HG03064 (cell line): ENCODE data around the gene SSTR5.
"Not testable (repeated sequence)": the region's sequence is repeated elsewhere in the genome, so short reads cannot be mapped to it uniquely, and the experiment has no call there.

Experiments
- ATAC-seq: cut with Tn5 transposase; IDR thresholded peaks from one replicate; pipeline ENCODE4 v1.9.1; 2021; ENCODE audit warnings: low read depth; ENCODE audit not compliant: unreplicated experiment

The SSTR5 gene

DNA sequence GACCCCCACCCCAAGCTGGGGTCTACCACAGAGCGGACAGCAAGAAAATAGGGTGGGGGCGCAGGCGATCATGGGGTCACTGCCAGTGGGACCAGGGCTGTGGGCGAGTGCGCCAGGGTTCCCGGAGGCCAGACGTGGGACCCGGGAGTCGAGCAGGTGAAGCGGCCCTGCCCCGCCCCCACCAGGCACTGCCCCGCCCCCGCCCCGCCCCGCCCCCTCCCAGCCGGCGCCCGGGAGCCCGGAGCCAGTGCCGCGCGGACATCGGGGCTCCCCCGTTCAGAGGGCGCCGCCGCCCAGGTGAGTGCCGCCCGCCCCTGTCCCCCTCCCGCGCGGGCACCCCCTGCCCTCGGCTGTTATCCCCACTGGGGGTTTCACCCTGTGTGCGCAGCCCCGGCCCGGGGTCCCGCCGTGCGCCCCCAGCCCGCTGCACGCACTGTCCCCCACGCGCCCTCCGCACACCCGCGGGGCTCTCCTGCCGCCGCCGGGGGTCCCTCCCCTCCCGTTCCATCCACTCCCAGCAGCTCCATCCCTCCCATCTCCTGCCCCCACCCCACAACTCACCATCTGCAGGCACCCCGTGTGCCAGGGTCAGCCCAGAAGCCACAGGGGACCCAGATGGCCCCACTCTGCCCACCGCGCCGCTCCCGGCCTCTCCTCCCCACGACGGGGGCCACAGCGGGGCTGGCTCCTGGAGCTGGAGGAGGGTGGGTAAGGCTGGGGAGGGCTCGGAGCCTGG, at the start of gene SSTR5:
TSS of gene SSTR5 (plus strand) at position 222 of the 736 bp plus-strand sequence. CDS start 6,122 bp downstream, outside the sequence.
- no peak for ATAC-seq

- no peak for ATAC-seq
Observed at GRCh38 chr16:1024138-1024537, 48.4 kb upstream of the SSTR5 start.

GRCh38 chr16:1025183-1025809, 47.3 kb upstream of the SSTR5 start:
- ATAC-seq = not testable (repeated sequence)

DNA sequence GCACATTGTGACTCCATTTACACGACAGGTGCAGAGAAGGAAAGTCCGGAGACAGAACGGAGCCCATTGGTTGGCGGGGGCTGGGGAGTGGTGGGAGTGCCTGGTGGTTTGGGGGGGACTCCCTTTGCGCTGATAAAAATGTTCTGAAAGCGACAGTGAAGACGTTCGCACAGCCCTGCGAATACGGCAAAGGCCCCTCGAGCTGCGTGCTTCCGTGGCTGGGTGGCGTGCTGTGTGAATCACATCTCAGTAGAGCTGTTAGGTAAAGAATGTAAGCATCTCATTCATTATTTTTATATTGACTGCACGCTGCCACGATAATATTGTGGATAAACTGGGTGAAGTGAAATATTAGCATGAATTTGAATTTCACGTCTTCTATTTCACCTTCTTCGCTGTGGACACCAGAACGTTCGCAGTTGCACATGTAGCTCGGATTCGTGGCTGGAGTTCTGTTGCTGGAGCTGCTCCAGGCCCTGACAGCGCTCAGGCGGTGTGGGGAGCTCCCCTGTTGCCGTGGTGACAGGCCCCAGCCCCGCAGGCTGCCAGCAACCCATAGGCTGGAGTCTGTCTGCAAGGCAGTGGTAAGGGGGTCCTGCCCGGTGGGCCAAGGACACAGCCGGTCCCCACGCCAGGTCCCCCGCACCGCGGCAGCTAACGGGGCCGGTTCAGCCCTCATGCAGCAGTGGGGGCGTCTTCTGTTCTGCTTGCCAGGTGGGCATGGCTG, 46.3 kb upstream of the SSTR5 start:
- no peak for ATAC-seq

GRCh38 chr16:1026784-1027500, 45.6 kb upstream of the SSTR5 start:
- ATAC-seq = no peak

GRCh38 chr16:1027501-1027815, 45.1 kb upstream of the SSTR5 start:
- no peak for ATAC-seq

DNA sequence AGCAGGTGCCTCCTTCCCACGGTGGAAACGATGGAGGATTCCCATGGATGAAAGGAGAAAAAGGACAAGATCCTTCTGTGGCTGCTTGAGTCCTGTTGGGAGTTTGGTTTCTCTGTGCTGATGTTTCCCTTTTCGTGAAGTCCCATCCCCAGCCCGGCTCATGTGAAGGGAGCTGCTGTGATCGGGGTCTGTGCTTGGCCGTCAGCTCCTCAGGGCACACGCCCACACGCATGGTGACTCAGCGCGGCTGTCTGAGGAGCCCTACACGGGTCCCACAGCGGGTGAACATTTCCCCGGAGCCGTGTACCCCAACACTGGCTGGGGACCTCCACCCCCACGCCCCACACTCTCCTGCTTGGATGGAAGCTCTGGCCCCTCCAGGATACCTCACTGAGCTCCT, 44.5 kb upstream of the SSTR5 start:
- no peak for ATAC-seq

- ATAC-seq = no peak
Observed at GRCh38 chr16:1028524-1029258, 43.9 kb upstream of the SSTR5 start.

GRCh38 chr16:1029259-1029545, 43.3 kb upstream of the SSTR5 start:
- no peak for ATAC-seq

- ATAC-seq = no peak
Observed at GRCh38 chr16:1030473-1030901, 42.1 kb upstream of the SSTR5 start.

- ATAC-seq = no peak
Observed at GRCh38 chr16:1031666-1032065, 40.9 kb upstream of the SSTR5 start.

- no peak for ATAC-seq
Observed at GRCh38 chr16:1032607-1033006, 39.9 kb upstream of the SSTR5 start.

DNA sequence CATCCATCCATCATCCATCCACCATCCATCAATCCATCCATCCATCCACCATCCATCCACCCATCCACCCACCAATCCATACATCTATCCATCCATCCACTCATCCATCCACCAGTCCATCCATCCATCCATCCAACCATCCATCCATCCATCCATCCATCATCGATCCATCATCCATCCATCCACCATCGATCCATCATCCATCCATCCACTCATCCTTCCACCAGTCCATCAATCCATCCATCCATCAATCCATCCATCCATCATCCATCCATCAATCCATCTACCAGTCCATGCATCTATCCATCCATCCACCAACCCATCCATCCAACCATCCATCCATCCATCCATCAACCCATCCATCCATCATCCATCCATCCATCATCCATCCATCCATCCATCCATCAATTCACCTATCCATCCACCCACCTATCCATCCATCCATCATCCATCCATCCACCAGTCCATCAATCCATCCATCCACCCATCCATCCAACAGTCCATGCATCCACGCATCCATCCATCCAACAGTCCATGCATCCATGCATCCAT, 39.3 kb upstream of the SSTR5 start:
- no peak for ATAC-seq

DNA sequence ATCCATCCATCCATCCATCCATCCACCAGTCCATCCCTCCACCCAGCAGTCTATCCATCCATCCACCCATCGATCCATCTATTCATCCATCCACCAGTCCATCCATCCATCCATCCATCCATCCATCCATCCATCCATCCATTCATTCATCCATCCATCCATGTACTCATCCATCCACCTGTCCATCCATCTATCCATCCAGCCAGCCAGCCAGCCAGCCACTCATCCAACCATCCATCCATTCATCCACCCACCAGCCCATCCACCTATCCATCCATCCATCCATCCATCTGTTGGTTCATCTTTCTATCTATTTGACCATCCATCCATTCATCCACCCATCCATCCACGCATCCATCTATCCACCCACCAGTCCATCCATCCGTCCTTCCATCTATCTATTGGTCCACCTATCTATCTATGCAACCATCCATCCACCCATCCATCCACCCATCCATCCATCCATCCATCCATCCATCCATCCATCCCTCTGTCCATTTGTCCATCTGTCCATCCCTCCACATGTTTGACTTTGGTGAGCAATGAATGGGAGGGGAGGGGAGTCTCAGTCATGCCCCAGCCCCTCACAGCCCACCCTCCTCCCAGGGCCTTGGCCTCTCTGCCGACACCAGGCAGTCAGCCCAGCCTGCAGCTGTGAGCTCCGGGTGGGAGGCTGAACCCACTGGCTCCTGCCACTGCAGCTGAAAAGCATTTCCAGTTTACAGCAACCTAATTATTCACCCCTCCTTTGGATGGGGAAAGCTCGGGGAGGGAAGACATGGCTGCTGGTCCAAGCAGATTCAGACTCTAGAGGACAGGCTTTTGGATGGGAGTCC, 38.1 kb upstream of the SSTR5 start:
- no peak for ATAC-seq

GRCh38 chr16:1035066-1035415, 37.5 kb upstream of the SSTR5 start:
- ATAC-seq = no peak

GRCh38 chr16:1036166-1036565, 36.4 kb upstream of the SSTR5 start:
- no peak for ATAC-seq

DNA sequence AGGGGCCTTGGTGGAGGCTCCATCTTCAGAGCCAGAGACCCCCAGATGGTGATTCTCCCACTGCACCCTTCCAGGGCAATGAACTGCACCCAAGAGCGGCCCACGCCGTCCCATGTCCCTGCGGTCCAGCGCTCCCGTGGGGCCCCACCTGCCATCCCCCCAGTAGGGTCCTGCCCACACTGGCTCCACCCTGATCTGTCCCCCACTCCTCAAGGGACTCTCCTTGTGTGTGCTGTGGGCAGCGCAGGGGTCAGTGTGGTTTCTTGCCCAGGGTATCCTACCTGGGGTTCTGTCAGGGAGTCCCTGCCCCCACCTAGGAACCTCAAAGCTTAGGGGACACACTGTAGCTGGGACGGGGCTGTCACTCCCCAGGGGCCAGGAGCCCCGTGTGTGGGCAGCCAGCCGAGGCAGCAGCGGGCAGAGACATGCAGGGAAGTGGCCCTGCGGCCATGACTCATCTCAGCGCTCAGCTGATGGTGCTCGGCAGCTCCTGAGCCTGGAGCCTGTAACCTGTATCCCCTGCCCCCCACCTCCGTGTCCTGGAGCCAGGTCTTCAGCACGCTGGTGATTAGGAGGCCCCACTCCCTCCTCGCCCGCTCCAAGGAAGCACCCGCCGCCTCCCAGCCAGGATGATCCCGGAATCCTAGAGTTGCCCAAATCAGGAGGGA, 35.7 kb upstream of the SSTR5 start:
- ATAC-seq = no peak

- ATAC-seq = no peak
Observed at GRCh38 chr16:1037394-1038257, 34.9 kb upstream of the SSTR5 start.
